K562 (cell line): ENCODE measurements around the gene APLP1. TPM values are rescaled to one million over a fixed set of nuclear protein-coding genes. Genes with fewer than 3 reads are reported as not detected.

Experiments used
- ATAC-seq: fragments of 200-7000 bp; cut with Tn5 transposase; 3 replicates; pipeline ENCODE4 v1.9.1; 2020; ENCODE audit warnings: moderate library complexity
- BruUV-seq: library from RNA; stranded (reverse); fragments of 400-500 nt; replicated peaks from 2 replicates; lab custom pipeline; 2021; lab: Mats Ljungman, UMichigan
- CTCF ChIA-PET: fragments of 300-600 bp; formaldehyde crosslinking; extraction: SDS; loops from one replicate; lab custom pipeline; 2021; ENCODE audit warnings: low intra/inter-chr PET ratio; lab: Yijun Ruan, JAX
- POLR2A ChIA-PET: fragments of 300-600, 350-650 bp; sonication (Branson Sonifier 250); formaldehyde crosslinking; extraction: SDS; loops from one replicate; lab custom pipeline; 2021; ENCODE audit warnings: antibody characterized with exemption, inconsistent platforms; lab: Yijun Ruan, JAX
- DNase-seq, 4 experiments: peaks; one replicate each; pipeline versions ENCODE4 v3.0.0 to v3.0.0-alpha.2; 2011 to 2018; ENCODE audit warnings: low spot score in 3 of 4, mixed read lengths in 3 of 4; ENCODE audit errors: extremely low read depth in 1 of 4
- FAIRE-seq: peaks from 2 replicates; lab custom pipeline; 2011; peaks lifted over from hg19 to GRCh38; lab: Jason Lieb, UNC
- H2AFZ ChIP-seq: 2 replicates; pipeline ENCODE4 v1.6.0; 2011; ENCODE audit warnings: low read depth, low read length, control low read depth, inconsistent platforms
- H3K27ac ChIP-seq: fragments of 200-600 bp; 3 replicates; pipeline ENCODE4 v1.8.0; 2011; ENCODE audit warnings: low read depth, mild to moderate bottlenecking, control low read depth, inconsistent platforms, low read length, moderate library complexity, mixed read lengths; ENCODE audit errors: extremely low read depth
- H3K27me3 ChIP-seq, 2 experiments: fragments of 300-600 bp in 1 of 2; 2 replicates in 1 of 2; 3 replicates in 1 of 2; pipeline versions ENCODE4 v1.6.0 to v1.8.0; 2011; ENCODE audit warnings: inconsistent platforms in 2 of 2, low read length in 2 of 2, mild to moderate bottlenecking in 1 of 2, mixed read lengths in 1 of 2, moderate library complexity in 1 of 2; ENCODE audit not compliant: control insufficient read depth in 2 of 2, insufficient read depth in 2 of 2
- H3K36me3 ChIP-seq: fragments of 300-600 bp; 3 replicates; pipeline ENCODE4 v1.8.0; 2011; ENCODE audit warnings: mild to moderate bottlenecking, low read length, inconsistent platforms; ENCODE audit not compliant: control insufficient read depth, insufficient read depth
- H3K4me1 ChIP-seq, 2 experiments: fragments of 200-600 bp in 1 of 2; replicated peaks in 1 of 2; 2 replicates in 1 of 2; 3 replicates in 1 of 2; pipeline versions ENCODE4 v1.5.1 to v1.8.0; 2011; ENCODE audit warnings: inconsistent platforms in 2 of 2, low read length in 2 of 2, mild to moderate bottlenecking in 1 of 2, mixed read lengths in 1 of 2, moderate library complexity in 1 of 2; ENCODE audit not compliant: control insufficient read depth in 2 of 2, insufficient read depth in 2 of 2
- H3K4me2 ChIP-seq: 2 replicates; pipeline ENCODE4 v1.6.1; 2011; ENCODE audit warnings: low read length, control low read depth, inconsistent platforms, mixed read lengths; ENCODE audit not compliant: insufficient read depth
- H3K4me3 ChIP-seq: fragments of 200-600 bp; sonication (generic), shearing (Covaris generic); 2 replicates; pipeline ENCODE4 v1.5.1; 2016; ENCODE audit warnings: control low read depth, inconsistent platforms
- H3K79me2 ChIP-seq: fragments of 200-600 bp; 3 replicates; pipeline ENCODE4 v1.8.0; 2011; ENCODE audit warnings: low read length, inconsistent platforms; ENCODE audit not compliant: control insufficient read depth, insufficient read depth
- H3K9ac ChIP-seq, 2 experiments: 2 replicates each; pipeline versions ENCODE4 v1.6.0 to v1.6.1; 2011; ENCODE audit warnings: low read depth in 2 of 2, low read length in 2 of 2, control low read depth in 1 of 2, inconsistent platforms in 1 of 2, mild to moderate bottlenecking in 1 of 2, mixed read lengths in 1 of 2; ENCODE audit not compliant: insufficient read depth in 1 of 2
- H3K9me1 ChIP-seq: one replicate; pipeline ENCODE4 v1.6.0; 2011; ENCODE audit warnings: inconsistent platforms, mild to moderate bottlenecking, low read length, moderate library complexity; ENCODE audit not compliant: control insufficient read depth, insufficient read depth
- H3K9me3 ChIP-seq: replicated peaks from 2 replicates; pipeline ENCODE4 v1.5.1; 2011; ENCODE audit warnings: low read depth, low read length, inconsistent platforms; ENCODE audit not compliant: control insufficient read depth, insufficient read depth
- H4K20me1 ChIP-seq: replicated peaks from 2 replicates; pipeline ENCODE4 v1.6.1; 2011; ENCODE audit warnings: low read length, inconsistent platforms, mixed read lengths; ENCODE audit not compliant: control insufficient read depth, insufficient read depth
- BCOR ChIP-seq: fragments of 450-650 bp; IDR thresholded peaks from 2 replicates; pipeline ENCODE4 v1.6.1; 2016
- CSDE1 ChIP-seq, 2 experiments: fragments of 450-650 bp; IDR thresholded peaks; 2 replicates each; pipeline ENCODE4 v1.6.1; 2016; ENCODE audit warnings: mild to moderate bottlenecking in 1 of 2
- EGR1 ChIP-seq: fragments of 450-650 bp; conservative IDR thresholded peaks from 2 replicates; pipeline ENCODE4 v1.6.1; 2017; ENCODE audit warnings: mild to moderate bottlenecking
- EP400 ChIP-seq: fragments of 450-650 bp; IDR thresholded peaks from 2 replicates; pipeline ENCODE4 v1.6.1; 2017; ENCODE audit warnings: antibody characterized with exemption, mild to moderate bottlenecking, moderate library complexity
- MCM7 ChIP-seq, 2 experiments: fragments of 450-650 bp; IDR thresholded peaks; 2 replicates each; pipeline ENCODE4 v1.6.1; 2016 to 2018
- PHF21A ChIP-seq: fragments of 450-650 bp; IDR thresholded peaks from 2 replicates; pipeline ENCODE4 v1.6.1; 2017; ENCODE audit warnings: low read depth, borderline replicate concordance
- POLR3G ChIP-seq: IDR thresholded peaks from 2 replicates; pipeline ENCODE4 v1.6.1; 2011; ENCODE audit not compliant: insufficient read length, insufficient replicate concordance; ENCODE audit errors: extremely low read depth
- RBFOX2 ChIP-seq: fragments of 200-400 bp; formaldehyde crosslinking; IDR thresholded peaks from 2 replicates; pipeline ENCODE4 v1.6.1; 2017; ENCODE audit warnings: low read depth, mild to moderate bottlenecking, low read length, moderate library complexity
- ZFP91 ChIP-seq: sonication (generic); formaldehyde crosslinking; IDR thresholded peaks from 2 replicates; pipeline ENCODE4 v1.8.0; 2022; ENCODE audit warnings: mild to moderate bottlenecking, missing genetic modification reagents
- ZNF408 ChIP-seq: fragments of 250-450 bp; sonication (Bioruptor Pico); IDR thresholded peaks from 2 replicates; pipeline ENCODE4 v1.4.0; 2020; ENCODE audit warnings: low read depth, mild to moderate bottlenecking, moderate library complexity
- WGBS: fragments of 100-300 bp; shearing (Covaris generic); methylation state at CpG from one replicate; pipeline ENCODE4 v1.1.6; 2016; ENCODE audit warnings: low coverage, mixed read lengths; ENCODE audit not compliant: insufficient coverage; ENCODE audit errors: missing lambda C conversion rate; 5-methylcytosine and 5-hydroxymethylcytosine counted together
- in situ Hi-C: fragments of 300-500 bp; cut with MboI; formaldehyde crosslinking; loops from 4 replicates; pipeline ENCODE4 v1.15.0; 2018; ENCODE audit warnings: inconsistent platforms, mixed read lengths
- intact Hi-C: fragments of 100-400 bp; cut with micrococcal nuclease; formaldehyde crosslinking; loops from 2 replicates; pipeline ENCODE4 v1.14.2; 2022
- polyA plus RNA-seq, 8 experiments: library from polyadenylated mRNA; depleted of rRNA in 4 of 8; stranded (reverse) in 5 of 8; unstranded in 3 of 8; fragments of >200 nt; fragmentation: Nextera tagmentation in 2 of 8; fragmentation: Illumina TruSeq in 1 of 8; extraction: Ambion mirVana in 2 of 8; extraction: Trizol in 1 of 8; gene quantifications; 2 replicates each; pipeline versions ENCODE4 v1.2.1 to v1.2.3, GENCODE V29; 2011 to 2014; ENCODE audit warnings: inconsistent platforms in 1 of 8, missing spikeins in 1 of 8
- total RNA-seq, 7 experiments: library from RNA; depleted of rRNA in 6 of 7; stranded (reverse); fragments of >200 nt in 6 of 7; fragmentation: Illumina TruSeq in 2 of 7; extraction: Trizol in 2 of 7; gene quantifications; 2 replicates each; pipeline versions ENCODE4 v1.2.1 to v1.2.3, GENCODE V29; 2011 to 2021; ENCODE audit warnings: low replicate concordance in 1 of 7

Gene APLP1
- total and polyA plus RNA-seq, 9 of the 15 experiments (the other 6 are each of a cell fraction or from before 2014, with no cell fraction given): 0.69 to 9.9 (median 4.7) TPM

- Histone ChIP-seq H3K36me3 (no peaks in the 10 kb centered on the region), H3K4me1 (peaks cover 8 to 31% of the 10 kb centered on the region in 2 experiments), H3K27me3 (peaks cover 27 to 78% of the 10 kb centered on the region in 2 experiments), H2AFZ (no peak overlapping the region), H4K20me1 (peaks cover 20% of the 10 kb centered on the region), H3K79me2 (no peaks in the 10 kb centered on the region), H3K9ac (no peak overlapping the region), H3K4me3 (no peak overlapping the region), H3K4me2 (no peak overlapping the region), H3K9me3 (no peaks in the 10 kb centered on the region), H3K9me1 (peaks cover 1% of the 10 kb centered on the region), H3K27ac (no peak overlapping the region)
- ATAC-seq (no peak), DNase-seq (no peak), FAIRE-seq (no peak)
- TF ChIP-seq MCM7 (IDR thresholded peaks at IDR 0.05) (no peak), RBFOX2 (no peak), EGR1 (peak; percentile 84), CSDE1 (IDR thresholded peaks at IDR 0.05) (no peak), ZNF408 (CRISPR knock-in tag) (no peak), POLR3G (no peak), BCOR (0 out of 2 replicates have a peak, but pooled peaks have one; percentile 16), ZFP91 (CRISPR knock-in tag) (no peak), PHF21A (no peak), EP400 (no peak)
- in situ Hi-C loops: no loop called here
- intact Hi-C loops: no loop called here
- no TSS peak for BruUV-seq
- WGBS: 4% methylated on average over 5 of the region's 8 CpGs
- POLR2A ChIA-PET: interaction anchor here (0.8 kb wide), 1 partner anchor 35 kb away, joined by 3 read pairs; no protein-coding TSS in a partner anchor
- CTCF ChIA-PET: no interaction called here
Measured at GRCh38 chr19:35853038-35853756, 15.2 kb upstream of the APLP1 start.
